ENCODE data around the gene MAN2B1. TPM values are rescaled to one million over a fixed set of nuclear protein-coding genes. Genes with fewer than 3 reads are reported as not detected.
A peak's percentile ranks its signal among the peaks of the same experiment; 100 is the strongest.

The MAN2B1 gene
- total and polyA plus RNA-seq, 2 of the 13 experiments (the other 11 are each of a cell fraction or from before 2014, with no cell fraction given), result 23.6 to 23.8 TPM

DNA sequence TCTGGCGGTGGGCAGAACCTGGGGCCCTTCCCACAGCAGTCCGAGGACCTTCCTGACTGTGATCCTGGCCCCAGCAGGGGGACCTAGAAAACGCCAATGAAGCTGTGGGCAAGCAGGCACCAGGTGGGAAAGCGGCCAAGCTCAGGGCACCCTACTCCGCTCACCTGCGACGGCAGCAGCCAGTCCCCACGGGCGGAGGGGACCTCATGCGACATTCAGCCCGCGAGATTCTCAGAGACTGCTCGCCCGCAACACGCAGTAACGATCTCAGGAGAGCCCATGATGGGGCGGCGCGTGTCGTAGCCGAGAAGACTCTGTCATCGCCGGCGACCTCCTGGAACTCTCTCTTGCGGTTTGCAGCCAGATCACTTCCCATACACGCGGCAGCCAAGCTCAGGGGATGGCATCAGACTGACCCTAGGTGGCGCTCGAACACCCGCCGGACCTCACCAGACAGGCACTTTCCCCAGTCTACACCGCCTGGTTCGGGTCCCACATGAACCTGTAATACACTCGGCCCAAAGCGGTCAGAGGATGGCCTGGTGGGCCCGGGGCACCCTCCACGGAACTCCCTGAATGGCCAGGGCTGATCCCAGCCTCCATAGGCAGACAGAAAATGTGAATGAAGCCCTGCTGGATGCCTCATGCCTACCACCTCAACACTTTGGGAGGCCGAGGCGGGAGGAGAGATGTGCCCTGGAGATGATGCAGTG is 26.5 kb downstream of the MAN2B1 start (continued):
- TF ChIP-seq, protein P1, sequence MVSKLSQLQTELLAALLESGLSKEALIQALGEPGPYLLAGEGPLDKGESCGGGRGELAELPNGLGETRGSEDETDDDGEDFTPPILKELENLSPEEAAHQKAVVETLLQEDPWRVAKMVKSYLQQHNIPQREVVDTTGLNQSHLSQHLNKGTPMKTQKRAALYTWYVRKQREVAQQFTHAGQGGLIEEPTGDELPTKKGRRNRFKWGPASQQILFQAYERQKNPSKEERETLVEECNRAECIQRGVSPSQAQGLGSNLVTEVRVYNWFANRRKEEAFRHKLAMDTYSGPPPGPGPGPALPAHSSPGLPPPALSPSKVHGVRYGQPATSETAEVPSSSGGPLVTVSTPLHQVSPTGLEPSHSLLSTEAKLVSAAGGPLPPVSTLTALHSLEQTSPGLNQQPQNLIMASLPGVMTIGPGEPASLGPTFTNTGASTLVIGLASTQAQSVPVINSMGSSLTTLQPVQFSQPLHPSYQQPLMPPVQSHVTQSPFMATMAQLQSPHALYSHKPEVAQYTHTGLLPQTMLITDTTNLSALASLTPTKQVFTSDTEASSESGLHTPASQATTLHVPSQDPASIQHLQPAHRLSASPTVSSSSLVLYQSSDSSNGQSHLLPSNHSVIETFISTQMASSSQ (IDR thresholded peaks at IDR 0.05; ENCODE audit: low read depth), result no peak
- TF ChIP-seq, protein P1 (CRISPR knock-in tag; IDR thresholded peaks at IDR 0.05; ENCODE audit: borderline replicate concordance), result 0 out of 2 replicates have a peak, but pooled peaks have one; percentile 42
- TF ChIP-seq GABPA (IDR thresholded peaks at IDR 0.05; ENCODE audit: low read depth, low read length) (no peak), GABPA (CRISPR knock-in tag; IDR thresholded peaks at IDR 0.05; ENCODE audit: low read depth) (0 out of 2 replicates have a peak, but pooled peaks have one; percentile 31), PLRG1 (conservative IDR thresholded peaks at IDR 0.05) (no peak), ZNF879 (CRISPR knock-in tag; IDR thresholded peaks at IDR 0.05) (no peak), EEA1 (CRISPR knock-in tag; IDR thresholded peaks at IDR 0.05; ENCODE audit: borderline replicate concordance) (no peak), ATF7 (IDR thresholded peaks at IDR 0.05) (no peak), ATF7 (CRISPR knock-in tag; IDR thresholded peaks at IDR 0.05) (no peak), FOXC1 (CRISPR knock-in tag; IDR thresholded peaks at IDR 0.05; ENCODE audit: borderline replicate concordance) (no peak), NFKBIZ (CRISPR knock-in tag; IDR thresholded peaks at IDR 0.05) (peak; percentile 43; the same call in 1 of the 2 replicates), RXRB (CRISPR knock-in tag; IDR thresholded peaks at IDR 0.05; ENCODE audit: borderline replicate concordance) (no peak), ZSCAN21 (CRISPR knock-in tag; IDR thresholded peaks at IDR 0.05; ENCODE audit: borderline replicate concordance) (no peak), ZNF841 (CRISPR knock-in tag; IDR thresholded peaks at IDR 0.05; ENCODE audit: borderline replicate concordance) (no peak), ZMAT3 (CRISPR knock-in tag; conservative IDR thresholded peaks at IDR 0.05) (no peak)
- TF ChIP-seq, protein P2, sequence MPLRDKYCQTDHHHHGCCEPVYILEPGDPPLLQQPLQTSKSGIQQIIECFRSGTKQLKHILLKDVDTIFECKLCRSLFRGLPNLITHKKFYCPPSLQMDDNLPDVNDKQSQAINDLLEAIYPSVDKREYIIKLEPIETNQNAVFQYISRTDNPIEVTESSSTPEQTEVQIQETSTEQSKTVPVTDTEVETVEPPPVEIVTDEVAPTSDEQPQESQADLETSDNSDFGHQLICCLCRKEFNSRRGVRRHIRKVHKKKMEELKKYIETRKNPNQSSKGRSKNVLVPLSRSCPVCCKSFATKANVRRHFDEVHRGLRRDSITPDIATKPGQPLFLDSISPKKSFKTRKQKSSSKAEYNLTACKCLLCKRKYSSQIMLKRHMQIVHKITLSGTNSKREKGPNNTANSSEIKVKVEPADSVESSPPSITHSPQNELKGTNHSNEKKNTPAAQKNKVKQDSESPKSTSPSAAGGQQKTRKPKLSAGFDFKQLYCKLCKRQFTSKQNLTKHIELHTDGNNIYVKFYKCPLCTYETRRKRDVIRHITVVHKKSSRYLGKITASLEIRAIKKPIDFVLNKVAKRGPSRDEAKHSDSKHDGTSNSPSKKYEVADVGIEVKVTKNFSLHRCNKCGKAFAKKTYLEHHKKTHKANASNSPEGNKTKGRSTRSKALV (CRISPR knock-in tag; IDR thresholded peaks at IDR 0.05), result no peak; the same call in 1 of the 2 replicates
- TF ChIP-seq, protein P3, sequence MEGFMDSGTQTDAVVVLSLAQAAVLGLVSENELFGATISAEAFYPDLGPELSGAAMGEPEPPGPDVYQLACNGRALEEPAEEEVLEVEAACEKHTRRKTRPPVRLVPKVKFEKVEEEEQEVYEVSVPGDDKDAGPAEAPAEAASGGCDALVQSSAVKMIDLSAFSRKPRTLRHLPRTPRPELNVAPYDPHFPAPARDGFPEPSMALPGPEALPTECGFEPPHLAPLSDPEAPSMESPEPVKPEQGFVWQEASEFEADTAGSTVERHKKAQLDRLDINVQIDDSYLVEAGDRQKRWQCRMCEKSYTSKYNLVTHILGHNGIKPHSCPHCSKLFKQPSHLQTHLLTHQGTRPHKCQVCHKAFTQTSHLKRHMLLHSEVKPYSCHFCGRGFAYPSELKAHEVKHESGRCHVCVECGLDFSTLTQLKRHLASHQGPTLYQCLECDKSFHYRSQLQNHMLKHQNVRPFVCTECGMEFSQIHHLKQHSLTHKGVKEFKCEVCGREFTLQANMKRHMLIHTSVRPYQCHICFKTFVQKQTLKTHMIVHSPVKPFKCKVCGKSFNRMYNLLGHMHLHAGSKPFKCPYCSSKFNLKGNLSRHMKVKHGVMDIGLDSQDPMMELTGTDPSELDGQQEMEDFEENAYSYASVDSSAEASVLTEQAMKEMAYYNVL (CRISPR knock-in tag; IDR thresholded peaks at IDR 0.05; ENCODE audit: borderline replicate concordance), result no peak
- TF ChIP-seq, protein P4, sequence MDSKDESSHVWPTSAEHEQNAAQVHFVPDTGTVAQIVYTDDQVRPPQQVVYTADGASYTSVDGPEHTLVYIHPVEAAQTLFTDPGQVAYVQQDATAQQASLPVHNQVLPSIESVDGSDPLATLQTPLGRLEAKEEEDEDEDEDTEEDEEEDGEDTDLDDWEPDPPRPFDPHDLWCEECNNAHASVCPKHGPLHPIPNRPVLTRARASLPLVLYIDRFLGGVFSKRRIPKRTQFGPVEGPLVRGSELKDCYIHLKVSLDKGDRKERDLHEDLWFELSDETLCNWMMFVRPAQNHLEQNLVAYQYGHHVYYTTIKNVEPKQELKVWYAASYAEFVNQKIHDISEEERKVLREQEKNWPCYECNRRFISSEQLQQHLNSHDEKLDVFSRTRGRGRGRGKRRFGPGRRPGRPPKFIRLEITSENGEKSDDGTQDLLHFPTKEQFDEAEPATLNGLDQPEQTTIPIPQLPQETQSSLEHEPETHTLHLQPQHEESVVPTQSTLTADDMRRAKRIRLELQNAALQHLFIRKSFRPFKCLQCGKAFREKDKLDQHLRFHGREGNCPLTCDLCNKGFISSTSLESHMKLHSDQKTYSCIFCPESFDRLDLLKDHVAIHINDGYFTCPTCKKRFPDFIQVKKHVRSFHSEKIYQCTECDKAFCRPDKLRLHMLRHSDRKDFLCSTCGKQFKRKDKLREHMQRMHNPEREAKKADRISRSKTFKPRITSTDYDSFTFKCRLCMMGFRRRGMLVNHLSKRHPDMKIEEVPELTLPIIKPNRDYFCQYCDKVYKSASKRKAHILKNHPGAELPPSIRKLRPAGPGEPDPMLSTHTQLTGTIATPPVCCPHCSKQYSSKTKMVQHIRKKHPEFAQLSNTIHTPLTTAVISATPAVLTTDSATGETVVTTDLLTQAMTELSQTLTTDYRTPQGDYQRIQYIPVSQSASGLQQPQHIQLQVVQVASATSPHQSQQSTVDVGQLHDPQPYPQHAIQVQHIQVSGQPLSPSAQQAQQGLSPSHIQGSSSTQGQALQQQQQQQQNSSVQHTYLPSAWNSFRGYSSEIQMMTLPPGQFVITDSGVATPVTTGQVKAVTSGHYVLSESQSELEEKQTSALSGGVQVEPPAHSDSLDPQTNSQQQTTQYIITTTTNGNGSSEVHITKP (CRISPR knock-in tag; IDR thresholded peaks at IDR 0.05; ENCODE audit: low read depth), result no peak

All from HepG2 (cell line).